Activated CD8-positive, alpha-beta memory T cell treated with anti-CD3 and anti-CD28 coated beads, Interleukin-2, amount 50 U/mL, for 1 hour (primary cell): ENCODE results near the gene FOXL1.

Experiments
- DNase-seq: peaks from one replicate; pipeline ENCODE4 v3.0.0-alpha.2; 2020; ENCODE audit errors: extremely low read depth

Gene FOXL1

DNA sequence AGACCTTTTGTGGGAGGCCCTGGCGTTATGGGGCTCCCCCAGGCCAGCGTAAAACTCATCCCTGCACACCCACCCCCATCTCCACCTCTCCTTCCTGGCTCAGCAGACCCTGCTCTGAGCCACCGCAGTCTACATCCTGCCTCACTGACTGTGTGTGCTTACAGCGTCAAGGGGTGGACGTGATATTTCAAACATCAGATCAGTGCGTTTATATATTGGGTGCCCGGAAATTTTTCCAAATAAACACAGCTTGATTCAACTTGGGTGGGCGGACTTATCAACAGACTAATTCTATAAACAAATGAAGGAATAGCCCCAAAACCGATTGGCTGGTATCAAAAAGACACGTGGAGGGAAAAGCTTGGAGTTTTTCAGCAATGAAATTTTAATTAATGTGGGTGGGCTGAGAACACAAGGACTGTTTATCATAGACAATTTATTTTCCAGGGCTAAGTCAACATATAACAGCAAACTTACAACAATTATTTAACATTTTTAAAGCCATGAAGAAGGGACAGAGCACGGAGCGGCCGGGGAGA, at the start of gene FOXL1:
Gene FOXL1 (plus strand): TSS at position 489 of the 539 bp plus-strand sequence. CDS start 175 bp downstream, outside the sequence.
- no peak for DNase-seq

DNA sequence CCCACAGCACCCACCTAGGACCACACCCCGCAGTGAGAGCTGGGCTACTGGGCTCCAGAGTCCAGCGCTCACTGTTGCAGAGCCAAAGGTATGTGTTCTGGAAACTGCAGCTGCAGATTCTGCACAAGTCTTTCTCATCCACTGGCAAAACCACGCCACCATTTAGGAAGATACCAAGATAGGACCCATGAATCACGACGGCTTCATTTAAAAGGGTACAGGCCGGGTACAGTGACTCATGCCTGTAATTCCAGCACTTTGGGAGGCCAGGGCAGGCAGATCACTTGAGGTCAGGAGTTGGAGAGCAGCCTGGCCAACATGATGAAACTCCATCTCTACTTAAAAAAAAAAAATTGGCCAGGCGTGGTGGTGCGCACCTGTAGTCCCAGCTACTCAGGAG, 49.2 kb upstream of the FOXL1 start:
- DNase-seq: no peak

DNA sequence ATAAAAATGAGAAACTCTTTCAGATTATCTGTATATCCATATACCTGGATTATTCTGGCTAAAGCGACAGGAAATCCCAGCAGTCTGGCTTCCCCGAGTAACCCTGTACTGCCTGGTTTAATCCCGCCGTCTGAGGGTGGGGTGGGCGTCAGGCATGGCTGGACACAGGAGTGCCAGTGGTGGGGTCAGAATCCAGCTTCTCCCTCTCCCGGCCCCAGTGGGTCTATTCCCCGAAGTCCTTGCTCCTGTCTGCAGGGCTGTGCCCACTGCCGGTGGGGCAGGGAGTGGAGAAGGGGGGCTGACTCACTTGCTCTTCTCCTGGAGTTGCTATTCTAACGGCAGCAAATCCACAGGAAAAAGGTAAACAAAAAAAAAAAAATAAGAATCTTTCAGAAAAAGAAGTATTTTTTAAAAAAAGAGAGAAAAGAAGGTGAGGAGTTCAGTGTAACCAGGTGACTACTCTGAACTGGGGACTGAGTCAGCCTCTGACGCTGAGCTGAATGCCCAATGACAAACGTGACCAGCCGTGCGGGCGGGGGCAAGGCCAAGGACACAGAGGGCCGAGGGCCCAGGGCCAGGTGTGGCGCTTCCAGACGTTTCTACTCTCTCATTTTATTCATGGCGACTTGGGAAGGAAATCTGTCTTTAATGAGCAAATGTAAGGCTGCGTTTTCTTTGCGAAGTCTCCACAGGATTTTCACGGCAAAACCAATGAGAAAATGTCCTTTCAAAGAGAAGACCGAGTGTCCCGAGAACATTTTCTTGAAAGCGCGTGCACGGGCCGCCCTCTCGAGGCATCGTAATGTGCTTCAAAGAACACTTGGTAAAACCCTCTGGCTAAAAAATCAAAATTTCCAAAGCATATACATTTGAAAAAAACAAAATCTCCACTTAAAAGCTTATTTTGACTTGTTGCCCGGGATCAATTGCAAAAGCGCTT, 47.8 kb upstream of the FOXL1 start:
- DNase-seq: no peak

DNA sequence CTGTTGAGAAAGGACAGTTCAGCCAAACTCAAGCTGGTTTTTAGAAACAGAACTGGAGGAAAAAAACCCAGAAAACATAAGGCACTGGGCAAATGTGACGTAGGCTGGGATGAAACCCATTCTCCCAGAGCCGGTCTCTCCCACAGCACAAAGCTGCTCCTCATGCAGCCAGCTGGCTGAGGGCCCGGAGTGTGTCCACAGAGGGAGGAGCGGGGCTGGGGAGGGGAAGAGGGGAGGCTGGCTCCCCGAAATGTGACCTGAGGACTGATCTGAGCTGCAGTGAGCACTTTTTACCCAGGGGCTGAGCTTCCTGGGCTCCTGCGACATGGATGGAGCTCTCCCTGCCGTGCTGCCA, 47.2 kb upstream of the FOXL1 start:
- no peak for DNase-seq

DNA sequence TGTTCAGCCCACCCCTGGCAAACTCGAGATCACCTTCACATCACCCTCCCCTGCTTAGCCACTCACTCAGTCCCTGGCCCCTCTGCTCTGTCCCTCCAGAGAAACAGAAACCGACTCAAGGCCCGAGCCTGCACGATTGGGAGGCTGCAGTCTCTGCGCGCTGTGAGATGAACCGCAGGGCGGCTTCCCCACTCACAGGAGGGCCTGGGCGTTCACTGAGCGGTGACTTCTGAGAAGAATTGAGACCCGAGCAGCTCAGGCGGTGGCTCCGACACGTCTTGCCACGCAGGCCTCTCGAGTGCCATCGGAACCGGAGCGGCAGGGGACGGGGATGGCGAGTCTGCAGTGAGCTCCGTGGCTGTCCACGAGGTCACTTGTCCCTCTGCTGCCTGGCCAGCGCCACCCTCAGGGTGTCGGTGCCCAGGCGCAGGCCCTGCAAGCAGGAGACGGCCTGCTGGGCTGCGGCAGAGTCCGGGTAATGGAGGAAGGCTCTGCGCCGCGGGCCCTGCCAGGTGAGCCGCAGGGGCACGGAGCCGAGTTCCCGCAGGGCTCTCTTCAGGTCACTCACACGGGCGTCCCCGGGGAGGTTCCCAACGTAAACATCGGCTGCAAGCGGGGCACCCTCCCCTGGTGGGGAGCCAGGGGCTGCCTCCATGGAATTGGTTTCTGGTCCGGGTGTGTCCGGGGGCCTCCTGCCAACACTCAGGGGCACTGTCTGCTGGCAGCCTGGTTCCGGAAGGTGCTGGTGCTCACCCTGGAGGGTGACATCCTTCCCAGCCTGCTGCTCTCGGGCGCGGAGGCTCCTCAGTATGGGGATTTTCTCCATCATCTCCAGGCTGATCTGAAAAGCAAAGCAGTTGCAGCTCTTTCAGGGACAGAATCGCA, 46.5 kb upstream of the FOXL1 start:
- no peak for DNase-seq

DNA sequence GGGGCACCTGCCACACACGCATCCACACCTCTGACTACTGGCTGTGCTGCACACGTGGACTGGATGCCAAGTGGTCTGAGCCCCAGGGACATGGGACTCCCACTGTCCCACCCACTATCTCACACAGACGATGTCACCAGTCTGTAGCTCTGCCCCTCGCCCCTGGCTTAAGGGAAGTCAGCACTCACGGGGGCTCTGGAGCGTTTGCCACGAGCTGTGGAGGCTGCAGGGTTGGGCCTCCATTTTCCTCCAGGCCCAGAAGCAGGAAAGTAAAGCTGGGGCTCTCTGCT, 45.9 kb upstream of the FOXL1 start:
- DNase-seq: no peak

DNA sequence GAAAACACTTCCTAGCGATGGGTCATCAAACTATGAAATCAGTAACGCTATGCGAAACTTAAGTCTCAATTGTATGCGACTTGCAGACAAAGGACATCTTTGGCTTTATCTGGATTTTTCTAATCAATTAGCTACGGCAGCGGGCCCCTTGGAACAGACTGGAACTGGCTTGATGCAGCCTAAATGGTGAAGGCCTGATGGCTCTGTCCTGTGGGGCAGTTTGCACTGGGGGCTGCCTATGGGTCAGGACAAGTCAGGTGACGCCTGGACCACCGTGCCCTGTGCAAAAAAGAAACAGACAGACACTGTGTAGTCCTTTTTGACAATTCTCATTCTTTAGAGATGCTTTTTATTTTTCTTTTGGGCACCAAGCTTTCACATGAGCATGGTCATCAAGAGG, 45.3 kb upstream of the FOXL1 start:
- no peak for DNase-seq

DNA sequence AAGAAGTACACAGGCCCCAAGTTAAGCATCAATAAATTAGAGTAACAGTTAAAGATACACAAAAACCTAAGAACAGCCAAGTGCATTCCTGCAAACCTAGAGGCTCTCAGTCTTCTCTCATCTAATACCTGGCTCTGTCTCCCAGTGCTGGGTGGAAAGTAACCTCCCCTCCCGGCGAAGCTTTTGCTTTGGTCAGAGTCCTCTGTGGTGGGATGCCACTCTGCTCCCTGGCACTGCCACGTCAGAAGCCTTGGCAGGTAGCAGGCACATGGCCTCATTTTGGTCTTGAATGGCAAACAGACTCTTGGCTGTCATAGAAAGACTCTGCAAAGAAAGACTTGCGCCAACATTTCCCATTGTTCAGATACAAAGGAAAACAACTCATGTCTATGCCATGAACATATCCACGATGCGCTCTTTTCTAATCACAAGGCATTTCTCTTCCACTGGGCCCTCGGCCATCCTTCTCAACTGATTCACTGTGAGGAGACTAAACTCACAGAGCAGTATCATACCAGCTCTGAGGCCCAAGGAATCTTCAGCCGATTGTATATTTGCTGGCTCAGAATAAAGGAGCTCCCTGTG, 44.5 kb upstream of the FOXL1 start:
- no peak for DNase-seq

DNA sequence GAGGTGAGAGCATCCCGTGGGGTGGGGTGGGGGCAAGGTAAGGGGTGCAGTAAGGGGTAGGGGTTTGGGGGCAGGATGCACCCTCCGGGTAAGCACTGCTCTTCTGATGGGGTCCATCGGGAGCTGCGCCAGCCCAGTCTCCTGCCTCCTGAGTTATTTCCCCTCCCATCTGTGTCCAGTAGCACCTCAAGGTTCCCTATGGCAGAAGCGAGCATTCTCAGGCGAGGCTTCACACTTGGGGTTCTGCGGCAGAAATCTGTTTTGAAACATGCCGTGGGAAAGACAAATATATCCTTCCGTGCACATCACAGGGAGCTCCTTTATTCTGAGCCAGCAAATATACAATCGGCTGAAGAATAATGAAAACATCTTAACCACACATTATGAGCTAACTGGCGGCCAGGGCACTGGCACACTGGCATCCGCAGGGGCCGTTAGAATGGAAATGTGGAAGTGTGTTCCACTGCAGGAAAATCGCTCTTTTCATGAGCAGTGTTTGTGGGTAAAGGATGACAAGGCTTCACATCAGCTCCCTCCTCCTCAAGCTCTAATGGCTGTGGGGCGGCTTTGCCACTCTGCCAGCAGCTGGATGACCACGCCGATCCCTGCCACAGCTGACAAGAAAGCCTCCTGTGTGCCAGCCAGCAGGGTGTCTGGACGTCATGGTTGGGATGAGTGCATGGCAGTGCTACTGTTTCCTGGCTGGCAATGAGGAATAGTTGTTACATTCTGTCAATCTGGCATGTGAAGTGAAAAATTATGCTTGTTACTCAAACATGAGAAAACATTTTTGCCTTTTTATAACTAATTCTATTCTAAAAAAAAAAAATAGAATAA, 43.4 kb upstream of the FOXL1 start:
- no peak for DNase-seq

DNA sequence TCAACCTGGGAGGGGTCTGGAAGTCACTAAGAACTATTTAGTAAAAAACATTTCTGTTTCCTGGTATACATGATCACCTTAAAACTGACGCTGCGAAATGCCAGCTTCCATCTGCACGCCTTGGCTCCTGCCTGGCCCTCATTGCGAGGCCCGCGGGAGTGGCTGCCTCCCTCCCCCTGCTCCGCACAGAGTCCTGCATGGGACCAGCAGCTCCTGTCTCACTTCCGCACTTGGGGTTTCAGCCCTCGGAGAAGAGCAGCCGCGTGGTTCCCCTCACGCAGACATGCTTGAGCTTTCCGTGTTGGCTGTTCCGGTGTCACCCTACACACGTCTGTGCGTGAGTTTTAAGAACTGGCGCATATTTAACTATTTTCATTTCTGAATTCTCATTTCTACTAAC, 41.7 kb upstream of the FOXL1 start:
- no peak for DNase-seq

DNA sequence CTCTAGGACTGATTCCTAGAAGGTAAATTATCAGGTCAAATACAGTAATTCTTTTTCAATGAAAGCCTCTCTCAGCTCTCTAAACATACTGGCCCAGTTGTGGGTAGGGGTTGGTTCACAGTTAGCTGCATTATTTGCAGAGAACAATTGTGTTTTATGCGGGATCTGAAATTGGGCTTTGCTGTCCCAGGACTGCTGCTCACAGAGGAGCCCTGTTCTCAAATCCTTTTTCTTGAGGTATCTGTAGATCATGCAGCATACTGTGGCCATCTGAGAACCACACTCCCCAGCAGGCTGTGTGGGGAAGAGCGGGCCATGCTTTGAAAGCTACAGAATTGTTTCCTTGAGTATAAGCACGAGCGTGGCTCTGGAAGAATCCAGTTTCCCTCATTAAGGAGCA, 40.9 kb upstream of the FOXL1 start:
- DNase-seq: no peak

DNA sequence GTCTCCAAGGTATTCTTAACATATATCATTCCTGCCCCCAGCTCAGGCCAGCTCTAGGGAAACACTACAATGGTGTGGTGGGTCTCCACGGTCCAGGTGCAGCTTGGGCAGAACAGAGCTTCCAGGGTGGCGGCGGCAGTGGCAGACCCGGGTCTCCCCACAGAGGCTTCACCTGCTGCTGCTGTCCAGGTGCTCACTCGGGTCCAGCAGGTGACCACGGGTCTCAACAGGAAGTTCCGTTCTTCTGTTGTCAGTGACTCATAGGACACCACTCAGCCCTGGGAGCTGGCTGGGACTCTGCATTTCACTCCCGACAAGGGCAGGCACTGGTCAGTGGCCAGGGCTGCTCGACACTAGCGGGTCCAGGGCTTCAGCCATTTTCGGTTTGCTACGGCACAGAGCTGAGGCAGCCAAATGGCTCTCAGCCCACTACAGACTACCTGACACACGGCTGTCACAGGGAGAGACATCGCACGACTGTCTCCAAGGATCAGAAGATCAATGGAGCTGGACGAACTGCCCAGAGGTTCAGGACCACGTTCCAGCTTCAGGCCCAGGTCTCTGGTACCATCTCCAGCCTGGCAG, 40.1 kb upstream of the FOXL1 start:
- DNase-seq: no peak

DNA sequence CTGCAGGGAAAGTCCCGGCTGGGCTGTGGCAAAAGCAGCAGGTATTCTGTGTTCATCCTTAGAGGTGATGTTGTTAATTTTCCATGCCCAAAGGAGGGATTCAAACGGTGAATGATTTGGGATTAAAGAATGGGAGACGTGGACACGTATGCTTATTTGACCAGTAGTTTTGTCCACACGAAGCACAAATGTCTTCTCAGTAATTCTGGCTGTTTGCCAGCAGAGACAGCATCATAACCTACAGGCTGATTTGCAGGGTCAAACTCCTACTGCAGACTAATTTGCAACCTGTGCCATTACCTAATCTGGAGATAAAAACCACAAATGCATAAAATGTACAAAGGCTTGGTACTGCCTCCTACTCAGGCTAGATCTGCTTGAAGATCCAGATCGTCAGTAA, 37.5 kb upstream of the FOXL1 start:
- no peak for DNase-seq

DNA sequence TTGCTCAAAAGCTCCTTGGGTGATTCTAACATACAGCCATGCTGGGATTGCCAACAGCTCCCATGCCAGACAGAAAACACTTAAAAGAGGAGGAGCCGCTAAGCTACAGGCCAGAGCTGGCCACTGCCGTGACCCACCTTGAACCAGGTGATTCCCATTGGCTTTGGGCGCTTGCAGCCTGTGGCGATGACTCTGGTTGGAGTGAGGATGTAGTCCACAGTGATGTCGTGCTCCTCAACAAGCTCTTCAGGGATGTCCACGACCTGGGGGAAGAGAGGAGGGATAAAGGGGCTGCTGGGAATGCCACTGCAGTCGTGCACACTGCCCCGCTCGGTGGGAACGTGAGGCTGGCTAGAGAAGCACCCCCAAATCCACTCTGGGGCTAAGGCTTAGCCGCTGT, 36.8 kb upstream of the FOXL1 start:
- DNase-seq: no peak

DNA sequence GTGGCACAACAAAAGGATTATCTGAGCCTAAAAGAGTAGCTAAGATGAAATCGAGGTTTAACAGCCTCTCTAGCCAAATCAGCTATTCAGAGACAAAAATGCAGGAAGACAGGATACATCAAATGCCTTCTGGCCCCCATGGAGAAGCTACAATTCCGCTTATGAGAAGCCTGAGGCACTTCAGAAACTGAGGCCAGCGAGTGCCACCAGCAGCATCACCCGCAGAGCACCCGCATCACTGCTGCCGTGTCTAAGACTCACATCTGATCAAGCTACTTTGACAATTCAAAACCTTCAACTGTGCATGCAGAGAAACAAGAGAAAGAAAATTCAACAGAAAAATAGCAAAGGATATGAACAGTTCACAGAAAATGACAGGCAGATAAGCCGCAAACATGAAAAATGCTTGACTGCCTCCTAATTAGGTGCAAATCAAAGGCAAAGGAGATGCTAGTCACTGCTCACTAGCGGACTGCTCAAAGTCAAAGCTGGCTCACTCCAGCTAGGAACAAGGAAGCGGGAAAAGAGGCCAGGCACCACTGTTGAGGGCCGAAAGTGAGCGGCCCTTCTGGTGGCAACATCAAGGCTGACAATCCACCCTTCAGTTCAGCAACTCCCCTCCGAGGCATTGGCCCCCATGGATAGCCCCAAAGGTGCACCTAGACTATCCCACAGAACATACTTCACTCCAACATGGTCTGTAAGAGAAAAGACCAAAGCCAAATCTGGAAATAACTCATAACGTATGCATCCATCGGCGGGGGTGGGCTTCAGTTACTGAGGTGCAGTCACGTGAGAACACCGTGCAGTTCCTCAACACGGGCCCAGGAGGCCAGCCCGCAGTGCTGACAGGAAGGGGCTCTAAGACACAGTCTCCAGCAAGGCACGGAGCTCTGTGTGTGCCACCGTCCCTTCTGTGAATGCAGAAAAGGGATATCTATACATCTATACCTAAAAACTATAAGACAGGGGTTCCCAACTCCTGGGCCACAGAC, 35.3 kb upstream of the FOXL1 start:
- DNase-seq: no peak

DNA sequence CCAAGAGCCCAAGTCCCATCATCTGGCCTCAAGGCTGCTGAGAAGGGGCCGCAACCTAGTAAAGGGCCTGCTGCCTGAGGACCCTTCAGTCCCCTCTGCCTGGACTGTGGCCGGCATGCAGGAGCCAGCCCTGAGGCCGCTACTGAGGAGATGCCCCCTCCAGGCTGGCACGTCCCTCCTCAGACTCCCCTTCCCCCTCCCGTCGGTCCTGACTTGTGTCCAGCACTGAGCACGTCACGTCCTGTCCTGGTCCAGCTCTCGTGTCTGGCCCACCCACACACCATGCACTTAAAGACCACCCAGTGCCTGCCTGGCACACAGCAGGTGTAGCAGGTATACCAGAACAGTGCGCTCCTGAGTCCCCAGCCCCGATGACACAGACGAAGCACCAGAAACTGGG, 32.9 kb upstream of the FOXL1 start:
- DNase-seq: no peak

DNA sequence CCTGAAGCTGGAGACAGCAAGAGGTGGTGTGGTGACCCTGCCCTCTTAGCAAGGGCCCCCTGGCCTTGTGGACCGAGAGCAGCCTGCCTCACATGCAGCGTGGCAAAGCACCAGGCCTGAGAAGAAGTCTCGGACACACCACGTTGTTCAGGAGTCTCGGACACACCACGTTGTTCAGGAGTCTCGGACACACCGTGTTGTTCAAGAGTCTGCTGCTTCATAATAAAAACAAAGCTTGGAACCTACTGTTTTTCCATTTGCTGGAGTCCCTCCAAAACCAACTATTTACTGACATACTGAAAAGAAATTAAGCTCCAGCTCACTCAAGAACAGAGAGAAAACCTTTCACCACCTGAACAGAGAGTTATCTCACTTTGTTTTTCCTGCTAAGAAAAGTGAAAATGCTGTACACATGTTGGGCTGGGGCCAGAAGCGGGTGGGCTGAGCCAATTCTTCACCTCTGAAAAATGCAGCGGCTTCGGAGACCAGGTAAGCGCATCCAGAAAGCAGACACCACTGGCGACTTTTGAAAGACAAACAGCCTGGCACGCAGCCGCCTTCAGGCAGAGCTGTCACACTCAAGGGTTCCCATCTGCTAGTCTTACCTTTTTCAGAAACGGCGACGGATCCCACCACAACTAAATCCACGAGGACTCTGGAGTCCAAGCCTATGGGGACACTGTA, 32.3 kb upstream of the FOXL1 start:
- no peak for DNase-seq

DNA sequence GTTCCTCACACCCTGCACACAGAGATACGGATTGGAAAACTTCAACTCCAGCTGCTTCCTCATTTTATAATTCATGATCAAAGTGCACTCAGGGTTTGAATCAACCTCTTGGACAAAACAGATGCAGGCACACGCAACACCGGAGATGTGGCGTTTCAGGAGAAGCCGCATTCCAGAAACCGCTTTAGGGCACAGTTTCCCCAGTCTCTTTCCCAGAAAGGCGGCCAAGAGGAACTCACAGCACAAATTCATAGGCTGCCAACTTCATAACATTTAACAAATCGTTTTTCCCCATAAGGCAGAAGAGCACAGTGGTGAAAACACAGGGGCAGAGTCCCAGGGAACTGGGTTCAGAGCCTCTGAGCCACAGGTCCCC, 31.7 kb upstream of the FOXL1 start:
- DNase-seq: no peak

DNA sequence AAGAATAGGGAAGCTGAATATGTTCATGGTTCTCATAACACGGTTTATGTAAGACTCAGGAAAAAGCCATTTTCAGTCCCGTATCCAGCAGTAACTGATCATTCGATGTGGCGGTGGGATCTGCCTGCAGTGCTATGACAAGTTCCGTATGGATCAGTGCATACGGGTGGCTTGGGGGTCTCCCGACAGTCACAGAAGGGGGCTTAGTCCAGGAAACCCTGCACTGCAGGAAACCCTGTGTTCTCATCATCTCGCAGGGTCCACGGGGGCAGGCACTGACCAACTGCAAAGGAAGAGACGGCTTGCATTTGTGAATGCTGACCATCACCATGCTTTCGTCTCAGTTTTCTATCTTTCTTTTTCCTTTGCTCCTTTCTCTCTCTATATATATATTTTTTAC, 31.1 kb upstream of the FOXL1 start:
- no peak for DNase-seq
